Subcutaneous abdominal adipose tissue (tissue), 5 donors: ENCODE results near the gene LINC00305.

Source experiments
- H3K27ac ChIP-seq: one replicate; pipeline ENCODE4 v1.7.0; 2013; ENCODE audit warnings: low read depth, mild to moderate bottlenecking, inconsistent platforms, low read length, moderate library complexity
- H3K27me3 ChIP-seq, 5 donors: one replicate each; pipeline ENCODE4 v1.7.0; 2013; ENCODE audit warnings: low read length in 5 of 5, inconsistent platforms in 1 of 5; ENCODE audit not compliant: control insufficient read depth in 5 of 5, insufficient read depth in 4 of 5
- H3K36me3 ChIP-seq, 5 donors: one replicate each; pipeline ENCODE4 v1.7.0; 2013; ENCODE audit warnings: low read length in 5 of 5; ENCODE audit not compliant: control insufficient read depth in 5 of 5, insufficient read depth in 5 of 5
- H3K4me1 ChIP-seq, 5 donors: one replicate each; pipeline ENCODE4 v1.7.0; 2013; ENCODE audit warnings: low read length in 5 of 5, mild to moderate bottlenecking in 3 of 5, moderate library complexity in 1 of 5; ENCODE audit not compliant: control insufficient read depth in 5 of 5, insufficient read depth in 5 of 5
- H3K4me3 ChIP-seq, 5 donors: one replicate each; pipeline ENCODE4 v1.7.0; 2013; ENCODE audit warnings: low read length in 5 of 5, low read depth in 1 of 5
- H3K9ac ChIP-seq, 5 donors: one replicate each; pipeline ENCODE4 v1.7.0; 2013; ENCODE audit warnings: low read length in 5 of 5, mild to moderate bottlenecking in 4 of 5, moderate library complexity in 3 of 5
- H3K9me3 ChIP-seq, 5 donors: one replicate each; pipeline ENCODE4 v1.7.0; 2013; ENCODE audit warnings: low read length in 5 of 5; ENCODE audit not compliant: control insufficient read depth in 5 of 5
- donor health status: healthy.
- donor health status: healthy.
- donor health status: healthy.
- donor health status: healthy.
- donor health status: healthy.

Gene LINC00305

GRCh38 chr18:64148988-64149387 lies at the start of gene LINC00305:
Gene LINC00305 (minus strand): TSS chr18:64149088.
- no peak within 1 kb of the TSS for H3K9ac ChIP-seq
- no peak within 1 kb of the TSS for H3K4me3 ChIP-seq
- no peaks in the 10 kb centered on the region for H3K27me3 ChIP-seq
- no peaks in the 10 kb centered on the region for H3K36me3 ChIP-seq
- no peak within 1 kb of the TSS for H3K27ac ChIP-seq
- H3K4me1 ChIP-seq: peaks cover 0 to 4% (median 0%) of the 10 kb centered on the region in 5 donors
- no peaks in the 10 kb centered on the region for H3K9me3 ChIP-seq

GRCh38 chr18:64191069-64191468 lies 42.2 kb upstream of the LINC00305 start:
- no peak overlapping the region for H3K27ac ChIP-seq
- no peak overlapping the region for H3K9ac ChIP-seq
- no peaks in the 10 kb centered on the region for H3K9me3 ChIP-seq
- H3K36me3 ChIP-seq: no peaks in the 10 kb centered on the region
- no peaks in the 10 kb centered on the region for H3K27me3 ChIP-seq
- H3K4me1 ChIP-seq: peaks cover 0 to 24% (median 11%) of the 10 kb centered on the region in 5 donors
- no peak overlapping the region for H3K4me3 ChIP-seq

- Histone ChIP-seq H3K4me3 (no peak overlapping the region), H3K4me1 (peaks cover 0 to 6% (median 4%) of the 10 kb centered on the region in 5 donors), H3K27ac (no peak overlapping the region), H3K9ac (no peak overlapping the region), H3K9me3 (no peaks in the 10 kb centered on the region), H3K36me3 (no peaks in the 10 kb centered on the region), H3K27me3 (no peaks in the 10 kb centered on the region)
Measured at GRCh38 chr18:64185987-64186386, 37.1 kb upstream of the LINC00305 start.

- no peak overlapping the region for H3K4me3 ChIP-seq
- no peak overlapping the region for H3K9ac ChIP-seq
- no peaks in the 10 kb centered on the region for H3K27me3 ChIP-seq
- no peak overlapping the region for H3K27ac ChIP-seq
- H3K4me1 ChIP-seq: peaks cover 0 to 6% (median 4%) of the 10 kb centered on the region in 5 donors
- H3K36me3 ChIP-seq: no peaks in the 10 kb centered on the region
- H3K9me3 ChIP-seq: no peaks in the 10 kb centered on the region
Measured at GRCh38 chr18:64183665-64184064, 34.8 kb upstream of the LINC00305 start.

GRCh38 chr18:64180617-64181016 lies 31.7 kb upstream of the LINC00305 start:
- Histone ChIP-seq H3K9me3 (no peaks in the 10 kb centered on the region), H3K27me3 (no peaks in the 10 kb centered on the region), H3K4me1 (no peaks in the 10 kb centered on the region), H3K9ac (no peak overlapping the region), H3K4me3 (no peak overlapping the region), H3K36me3 (no peaks in the 10 kb centered on the region), H3K27ac (no peak overlapping the region)

GRCh38 chr18:64180171-64180570 lies 31.3 kb upstream of the LINC00305 start:
- no peaks in the 10 kb centered on the region for H3K9me3 ChIP-seq
- H3K9ac ChIP-seq: no peak overlapping the region
- no peaks in the 10 kb centered on the region for H3K4me1 ChIP-seq
- H3K27ac ChIP-seq: no peak overlapping the region
- no peaks in the 10 kb centered on the region for H3K27me3 ChIP-seq
- no peaks in the 10 kb centered on the region for H3K36me3 ChIP-seq
- H3K4me3 ChIP-seq: no peak overlapping the region

- Histone ChIP-seq H3K27ac (no peak overlapping the region), H3K9ac (no peak overlapping the region), H3K27me3 (no peaks in the 10 kb centered on the region), H3K4me1 (no peaks in the 10 kb centered on the region), H3K4me3 (no peak overlapping the region), H3K36me3 (no peaks in the 10 kb centered on the region), H3K9me3 (no peaks in the 10 kb centered on the region)
Measured at GRCh38 chr18:64179556-64180080, 30.7 kb upstream of the LINC00305 start.

GRCh38 chr18:64178860-64179259 lies 30.0 kb upstream of the LINC00305 start:
- Histone ChIP-seq H3K4me3 (no peak overlapping the region), H3K4me1 (no peaks in the 10 kb centered on the region), H3K9me3 (no peaks in the 10 kb centered on the region), H3K36me3 (no peaks in the 10 kb centered on the region), H3K9ac (no peak overlapping the region), H3K27me3 (no peaks in the 10 kb centered on the region), H3K27ac (no peak overlapping the region)

- Histone ChIP-seq H3K27ac (no peak overlapping the region), H3K4me3 (no peak overlapping the region), H3K4me1 (no peaks in the 10 kb centered on the region), H3K36me3 (no peaks in the 10 kb centered on the region), H3K9me3 (peaks cover 0 to 9% (median 2%) of the 10 kb centered on the region in 5 donors), H3K9ac (no peak overlapping the region), H3K27me3 (no peaks in the 10 kb centered on the region)
Measured at GRCh38 chr18:64175432-64175831, 26.5 kb upstream of the LINC00305 start.

- Histone ChIP-seq H3K36me3 (no peaks in the 10 kb centered on the region), H3K9ac (no peak overlapping the region), H3K27me3 (no peaks in the 10 kb centered on the region), H3K4me1 (no peaks in the 10 kb centered on the region), H3K27ac (no peak overlapping the region), H3K4me3 (no peak overlapping the region), H3K9me3 (peaks cover 0 to 9% (median 2%) of the 10 kb centered on the region in 5 donors)
Measured at GRCh38 chr18:64171576-64171975, 22.7 kb upstream of the LINC00305 start.
